HAP-1 (cell line): ENCODE results near the gene HMGCR.

Experiments
- DNase-seq, 2 experiments: peaks; one replicate each; pipeline ENCODE4 v3.0.0-alpha.2; 2016 to 2020; ENCODE audit warnings: low spot score in 2 of 2
- H3K27me3 ChIP-seq: fragments of 250-450 bp; sonication (Bioruptor Pico); 2 replicates; pipeline ENCODE4 v1.5.1; 2020; ENCODE audit warnings: low read depth, mild to moderate bottlenecking, moderate library complexity
- H3K36me3 ChIP-seq: fragments of 250-450 bp; sonication (Bioruptor Pico); replicated peaks from 2 replicates; pipeline ENCODE4 v1.5.1; 2020; ENCODE audit warnings: mild to moderate bottlenecking
- H3K4me1 ChIP-seq: fragments of 250-450 bp; sonication (Bioruptor Pico); 2 replicates; pipeline ENCODE4 v1.5.1; 2020; ENCODE audit warnings: mild to moderate bottlenecking
- H3K4me3 ChIP-seq: fragments of 250-450 bp; sonication (Bioruptor Pico); 2 replicates; pipeline ENCODE4 v1.5.1; 2020; ENCODE audit warnings: mild to moderate bottlenecking, moderate library complexity
- H3K9me3 ChIP-seq: fragments of 250-450 bp; sonication (Bioruptor Pico); 2 replicates; pipeline ENCODE4 v1.5.1; 2020; ENCODE audit warnings: mild to moderate bottlenecking, moderate library complexity
- in situ Hi-C: fragments of 300-500 bp; cut with MboI; formaldehyde crosslinking; loops from 3 replicates; pipeline ENCODE4 v1.14.3; 2020; ENCODE audit warnings: low sequenced_read_pairs, inconsistent platforms, mixed read lengths

Gene HMGCR

GRCh38 chr5:75351139-75351926, 14.3 kb downstream of the HMGCR start:
- in situ Hi-C loops: no loop called here
- Histone ChIP-seq H3K27me3 (no peaks in the 10 kb centered on the region), H3K36me3 (peaks cover 93% of the 10 kb centered on the region), H3K4me1 (no peaks in the 10 kb centered on the region), H3K4me3 (no peak overlapping the region), H3K9me3 (no peaks in the 10 kb centered on the region)
- DNase-seq: no peak

GRCh38 chr5:75355236-75355635, 18.2 kb downstream of the HMGCR start:
- DNase-seq: no peak
- H3K4me1 ChIP-seq: no peaks in the 10 kb centered on the region
- no peaks in the 10 kb centered on the region for H3K9me3 ChIP-seq
- no peaks in the 10 kb centered on the region for H3K27me3 ChIP-seq
- in situ Hi-C loops: no loop called here
- H3K36me3 ChIP-seq: peaks cover 94% of the 10 kb centered on the region
- no peak overlapping the region for H3K4me3 ChIP-seq

GRCh38 chr5:75356719-75357118, 19.7 kb downstream of the HMGCR start:
- in situ Hi-C loops: no loop called here
- Histone ChIP-seq H3K4me1 (no peaks in the 10 kb centered on the region), H3K27me3 (no peaks in the 10 kb centered on the region), H3K4me3 (no peak overlapping the region), H3K36me3 (peaks cover 92% of the 10 kb centered on the region), H3K9me3 (no peaks in the 10 kb centered on the region)
- no peak for DNase-seq

- H3K36me3 ChIP-seq: peaks cover 92% of the 10 kb centered on the region
Measured at GRCh38 chr5:75358117-75358516, 21.1 kb downstream of the HMGCR start.

GRCh38 chr5:75361310-75361709, 24.3 kb downstream of the HMGCR start:
- no peaks in the 10 kb centered on the region for H3K9me3 ChIP-seq
- peaks cover 64% of the 10 kb centered on the region for H3K36me3 ChIP-seq
- in situ Hi-C loops: no loop called here
- H3K27me3 ChIP-seq: no peaks in the 10 kb centered on the region
- H3K4me3 ChIP-seq: no peak overlapping the region
- DNase-seq: no peak
- no peaks in the 10 kb centered on the region for H3K4me1 ChIP-seq

More at GRCh38 chr5:75358117-75358516, 21.1 kb downstream of the HMGCR start:
- H3K4me1 ChIP-seq: no peaks in the 10 kb centered on the region
- H3K27me3 ChIP-seq: no peaks in the 10 kb centered on the region
- H3K9me3 ChIP-seq: no peaks in the 10 kb centered on the region
- DNase-seq: no peak
- in situ Hi-C loops: no loop called here
- no peak overlapping the region for H3K4me3 ChIP-seq

GRCh38 chr5:75362474-75362975, 25.5 kb downstream of the HMGCR start:
- in situ Hi-C loops: no loop called here
- no peak for DNase-seq

GRCh38 chr5:75363111-75363510, 26.1 kb downstream of the HMGCR start:
- DNase-seq: no peak
- in situ Hi-C loops: no loop called here
- Histone ChIP-seq H3K27me3 (no peaks in the 10 kb centered on the region), H3K4me3 (no peak overlapping the region), H3K4me1 (no peaks in the 10 kb centered on the region), H3K36me3 (peaks cover 46% of the 10 kb centered on the region), H3K9me3 (no peaks in the 10 kb centered on the region)

More at GRCh38 chr5:75362474-75362975, 25.5 kb downstream of the HMGCR start:
- H3K9me3 ChIP-seq: no peaks in the 10 kb centered on the region
- H3K27me3 ChIP-seq: no peaks in the 10 kb centered on the region
- no peak overlapping the region for H3K4me3 ChIP-seq
- H3K4me1 ChIP-seq: no peaks in the 10 kb centered on the region
- H3K36me3 ChIP-seq: peaks cover 52% of the 10 kb centered on the region

- Histone ChIP-seq H3K9me3 (no peaks in the 10 kb centered on the region), H3K4me3 (no peak overlapping the region), H3K27me3 (no peaks in the 10 kb centered on the region), H3K4me1 (no peaks in the 10 kb centered on the region), H3K36me3 (peaks cover 38% of the 10 kb centered on the region)
- DNase-seq: no peak
- in situ Hi-C loops: no loop called here
Measured at GRCh38 chr5:75363726-75364495, 26.9 kb downstream of the HMGCR start.

GRCh38 chr5:75364571-75365280, 27.7 kb downstream of the HMGCR start:
- H3K4me1 ChIP-seq: no peaks in the 10 kb centered on the region
- no peaks in the 10 kb centered on the region for H3K27me3 ChIP-seq
- no peak overlapping the region for H3K4me3 ChIP-seq
- H3K9me3 ChIP-seq: no peaks in the 10 kb centered on the region
- in situ Hi-C loops: no loop called here
- H3K36me3 ChIP-seq: peaks cover 30% of the 10 kb centered on the region
- no peak for DNase-seq

- DNase-seq: no peak
- H3K9me3 ChIP-seq: no peaks in the 10 kb centered on the region
- H3K4me1 ChIP-seq: no peaks in the 10 kb centered on the region
- H3K4me3 ChIP-seq: no peak overlapping the region
- H3K27me3 ChIP-seq: no peaks in the 10 kb centered on the region
- in situ Hi-C loops: no loop called here
- H3K36me3 ChIP-seq: peaks cover 20% of the 10 kb centered on the region
Measured at GRCh38 chr5:75365740-75366139, 28.7 kb downstream of the HMGCR start.

- in situ Hi-C loops: no loop called here
- no peak overlapping the region for H3K4me3 ChIP-seq
- H3K9me3 ChIP-seq: no peaks in the 10 kb centered on the region
- no peaks in the 10 kb centered on the region for H3K27me3 ChIP-seq
- H3K36me3 ChIP-seq: peaks cover 11% of the 10 kb centered on the region
- no peaks in the 10 kb centered on the region for H3K4me1 ChIP-seq
- DNase-seq: no peak
Measured at GRCh38 chr5:75366787-75367186, 29.8 kb downstream of the HMGCR start.

GRCh38 chr5:75367401-75367800, 30.4 kb downstream of the HMGCR start:
- H3K27me3 ChIP-seq: no peaks in the 10 kb centered on the region
- in situ Hi-C loops: no loop called here
- no peak overlapping the region for H3K4me3 ChIP-seq
- no peak for DNase-seq
- no peaks in the 10 kb centered on the region for H3K9me3 ChIP-seq
- H3K4me1 ChIP-seq: no peaks in the 10 kb centered on the region
- H3K36me3 ChIP-seq: peaks cover 5% of the 10 kb centered on the region

GRCh38 chr5:75368391-75368790, 31.4 kb downstream of the HMGCR start:
- no peak for DNase-seq
- H3K27me3 ChIP-seq: no peaks in the 10 kb centered on the region
- H3K4me1 ChIP-seq: no peaks in the 10 kb centered on the region
- H3K36me3 ChIP-seq: no peaks in the 10 kb centered on the region
- H3K9me3 ChIP-seq: no peaks in the 10 kb centered on the region
- in situ Hi-C loops: no loop called here
- H3K4me3 ChIP-seq: no peak overlapping the region

- no peak for DNase-seq
- no peaks in the 10 kb centered on the region for H3K4me1 ChIP-seq
- H3K36me3 ChIP-seq: no peaks in the 10 kb centered on the region
- in situ Hi-C loops: no loop called here
- H3K9me3 ChIP-seq: no peaks in the 10 kb centered on the region
- no peak overlapping the region for H3K4me3 ChIP-seq
- no peaks in the 10 kb centered on the region for H3K27me3 ChIP-seq
Measured at GRCh38 chr5:75373862-75374261, 36.8 kb downstream of the HMGCR start.
